Stimulated activated CD4-positive, alpha-beta T cell treated with anti-CD3 and anti-CD28 coated beads, TNF-alpha, amount 100 ng/mL, for 24 hours (primary cell): ENCODE results near the gene STK32C.
"Not testable (repeated sequence)": the region's sequence is repeated elsewhere in the genome, so short reads cannot be mapped to it uniquely, and the experiment has no call there.

Experiments used
- DNase-seq, 3 experiments: peaks; one replicate each; pipeline ENCODE4 v3.0.0-alpha.2; 2020; ENCODE audit warnings: low read depth in 3 of 3

The STK32C gene

DNA sequence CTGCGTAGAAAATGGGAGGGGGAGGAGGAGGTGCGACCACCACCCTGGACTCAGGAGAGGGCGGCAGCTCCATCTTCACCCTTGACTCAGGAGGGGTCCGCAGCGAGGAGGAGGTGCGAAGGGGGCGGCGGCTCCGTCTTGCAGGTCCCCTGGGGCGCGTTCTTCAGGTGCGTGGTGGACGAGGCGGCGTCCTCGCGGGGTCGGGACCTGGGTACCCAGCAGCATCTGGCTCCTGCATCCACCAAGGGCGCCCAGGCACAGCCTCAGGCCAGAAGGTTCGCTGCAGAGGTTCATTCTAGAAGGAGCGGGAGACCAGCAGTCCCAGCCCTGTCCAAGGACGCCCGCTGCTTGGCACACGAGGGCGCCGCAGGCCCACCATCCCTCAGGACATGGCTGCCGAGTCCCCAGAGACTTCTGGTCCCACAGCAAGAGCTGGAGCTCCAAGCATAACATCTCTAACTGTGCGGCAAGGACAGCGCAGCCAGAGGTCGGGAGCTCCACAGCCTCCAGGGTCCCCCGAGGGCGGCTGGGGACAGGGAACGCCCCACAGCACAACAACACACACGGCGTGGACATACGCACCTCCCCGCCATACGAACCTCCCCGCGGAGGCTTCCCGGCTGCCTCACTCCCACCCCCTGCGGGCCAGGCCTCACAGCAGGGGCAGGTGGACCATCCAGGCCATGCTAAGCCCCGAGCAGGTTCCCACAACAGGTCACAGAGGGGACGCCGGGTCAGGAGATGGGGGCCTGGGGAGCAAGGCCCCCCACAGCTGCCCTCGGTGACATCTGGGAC, 137.8 kb downstream of the STK32C start:
- no peak for DNase-seq

DNA sequence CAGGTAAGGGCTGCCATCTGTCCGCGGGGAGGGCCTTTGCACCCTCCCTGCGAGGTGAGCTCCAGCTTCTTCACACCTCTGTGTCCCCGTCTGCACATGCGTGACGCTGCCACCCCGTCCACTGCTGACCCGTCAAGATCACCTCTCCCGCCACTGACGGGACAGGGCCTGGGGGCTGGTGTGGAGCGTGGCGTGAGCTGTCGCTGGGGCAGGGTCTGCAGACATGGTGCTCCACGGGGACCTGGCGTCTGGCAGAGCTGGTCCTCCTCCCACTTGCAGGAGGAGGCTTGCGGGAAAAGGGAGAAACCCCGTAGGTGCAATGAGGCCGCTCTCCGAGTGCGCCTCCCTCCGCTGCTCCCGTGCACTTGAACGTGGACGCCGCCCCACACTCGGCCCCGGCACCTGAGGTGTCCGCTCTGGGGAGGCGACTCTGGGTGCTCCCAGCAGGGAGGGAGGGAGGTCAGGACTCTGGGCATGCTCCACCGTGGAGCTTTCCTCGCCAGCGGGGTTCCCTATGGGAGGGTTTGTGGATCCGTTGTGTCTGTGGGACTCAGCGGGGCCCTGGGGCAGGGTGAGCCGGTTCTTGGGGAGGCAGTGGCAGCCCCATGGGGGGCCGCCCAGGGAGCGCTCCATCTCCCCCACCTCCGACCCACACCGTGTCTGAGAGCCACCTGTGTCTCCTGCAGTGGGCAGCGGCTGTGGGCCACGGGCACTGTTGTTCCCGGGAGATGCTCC, 138.6 kb downstream of the STK32C start:
- DNase-seq: no peak

DNA sequence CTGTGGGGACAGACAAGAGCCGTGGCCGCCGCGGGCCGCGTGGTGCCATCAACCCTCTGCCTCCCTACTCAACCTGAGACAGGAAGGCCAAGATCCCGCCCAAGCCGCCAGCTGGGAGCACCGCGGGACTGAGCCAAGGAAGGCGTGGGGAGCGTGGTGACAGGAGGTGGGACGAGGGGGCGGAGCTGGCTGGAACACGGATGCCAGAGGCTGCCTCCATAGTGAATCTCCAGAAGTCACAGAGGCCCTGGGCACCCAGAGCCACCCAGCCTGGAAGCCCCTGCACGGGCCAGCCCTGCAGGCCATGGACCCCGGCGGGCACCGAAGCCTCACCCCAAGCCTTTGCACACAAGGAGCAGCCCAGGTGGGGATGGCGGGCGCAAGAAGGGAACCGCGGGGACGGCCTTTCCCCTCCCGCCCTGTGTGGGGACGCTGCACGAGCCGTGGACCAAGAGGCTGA, 139.1 kb downstream of the STK32C start:
- DNase-seq: no peak

DNA sequence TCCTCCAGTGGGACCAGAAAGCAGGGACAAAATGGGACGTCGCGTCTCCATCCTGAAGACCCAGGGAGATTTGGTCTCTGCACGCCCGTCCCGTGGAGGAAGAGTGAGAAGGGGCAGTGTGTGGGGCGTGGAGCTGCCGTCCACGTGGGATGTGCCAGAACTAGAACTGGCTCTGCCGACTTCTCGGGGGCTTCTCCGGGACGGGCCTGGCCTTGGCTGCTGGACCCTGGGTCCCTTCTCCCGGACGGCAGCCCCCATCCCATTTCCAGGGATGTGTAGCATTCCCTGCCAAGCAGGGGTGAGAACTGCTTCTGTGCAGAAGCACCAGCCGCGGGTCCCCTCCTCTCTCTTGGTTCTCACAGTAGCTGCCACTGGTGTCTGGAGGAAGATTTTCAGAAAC, 139.8 kb downstream of the STK32C start:
- no peak for DNase-seq

DNA sequence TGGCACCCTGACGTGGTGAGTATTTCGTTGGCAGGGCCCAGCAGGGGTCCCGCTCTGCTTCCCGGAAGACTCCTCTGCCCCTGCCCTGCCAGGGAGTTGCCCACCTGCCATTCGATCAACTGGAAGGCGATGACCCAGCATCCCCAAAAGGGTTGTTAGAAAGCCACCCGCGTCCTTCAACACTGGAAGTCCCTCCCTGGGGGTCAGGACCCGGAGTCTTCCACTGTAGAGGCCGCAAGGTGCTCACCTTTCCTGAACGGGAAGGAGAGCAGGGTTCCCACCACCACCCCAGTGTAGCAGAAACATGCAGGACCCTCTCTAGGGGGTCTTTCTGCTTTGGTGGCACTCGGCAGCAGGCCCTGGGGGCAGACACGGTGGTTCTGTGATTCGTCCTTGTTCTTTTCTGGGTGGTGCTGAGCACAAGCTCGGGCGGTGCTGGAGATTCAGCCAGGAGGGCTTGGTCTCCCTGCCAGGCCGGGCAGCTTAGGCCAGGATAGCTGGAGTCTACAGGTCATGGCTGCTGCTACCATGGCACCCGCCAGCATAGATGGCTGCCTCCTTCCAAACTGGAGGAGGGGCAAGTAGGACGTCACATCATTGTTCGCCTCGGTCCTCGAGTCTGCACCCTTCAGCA, 140.6 kb downstream of the STK32C start:
- no peak for DNase-seq

DNA sequence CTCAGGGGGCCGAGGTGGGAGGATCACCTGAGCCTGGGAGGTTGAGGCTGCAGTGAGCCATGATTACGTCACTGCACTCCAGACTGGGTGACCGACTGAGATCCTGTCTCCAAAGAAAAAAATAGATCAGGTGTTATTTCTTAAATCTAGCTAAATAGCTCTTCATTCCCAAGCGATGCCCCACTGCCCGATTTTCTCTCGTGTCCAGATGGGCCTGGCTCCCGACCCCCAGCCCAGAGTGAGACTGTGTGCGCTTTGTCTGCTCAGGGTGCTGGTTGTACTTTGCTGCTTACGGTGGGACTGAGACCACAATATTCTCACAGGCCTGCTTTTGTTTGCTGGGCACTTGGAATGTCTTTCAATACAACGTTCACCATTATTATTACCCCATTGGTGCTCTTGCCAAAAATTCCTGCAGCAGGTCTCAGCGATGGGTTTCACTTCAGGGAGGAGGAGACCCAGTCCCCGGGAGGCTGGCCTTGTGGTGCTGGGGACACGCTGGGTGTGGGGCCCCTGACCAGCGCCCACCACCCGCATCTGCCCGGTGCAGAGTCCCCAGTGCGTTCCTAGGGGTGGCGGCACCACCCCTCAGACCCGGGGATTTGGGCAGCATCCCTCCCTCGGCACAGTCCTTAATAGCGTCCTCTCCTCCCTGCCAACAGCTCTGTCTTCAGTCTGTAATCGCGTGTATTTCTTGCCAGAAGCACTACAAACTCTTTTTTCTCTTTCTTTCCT, 141.4 kb downstream of the STK32C start:
- DNase-seq: no peak

DNA sequence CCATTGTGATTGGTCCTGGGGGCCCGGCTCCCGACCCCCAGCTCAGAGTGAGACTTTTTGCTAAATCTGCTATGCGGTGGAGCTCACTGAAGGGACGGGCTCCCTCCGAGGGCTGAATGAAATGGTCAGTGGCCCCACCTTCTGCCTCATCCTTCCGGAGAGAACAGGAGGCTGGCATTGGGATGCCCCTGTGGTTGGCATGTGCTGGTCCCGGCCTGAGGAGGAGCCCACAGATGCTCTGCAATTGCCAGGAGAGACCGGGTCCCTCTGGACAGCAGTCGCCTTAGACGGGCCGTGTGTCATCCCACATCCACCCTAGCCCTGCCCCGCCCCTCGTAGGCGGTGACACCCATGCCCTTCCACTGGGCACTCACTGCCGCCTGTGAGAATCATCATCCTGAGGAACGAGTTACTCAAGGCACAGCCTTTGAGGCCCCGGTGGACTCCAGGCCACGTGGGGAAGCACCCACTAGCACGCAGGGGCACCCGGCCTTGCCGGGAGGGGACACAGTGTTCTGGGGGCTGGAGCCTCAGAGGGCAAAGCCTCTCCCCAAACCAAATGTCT, 142.3 kb downstream of the STK32C start:
- DNase-seq: no peak

DNA sequence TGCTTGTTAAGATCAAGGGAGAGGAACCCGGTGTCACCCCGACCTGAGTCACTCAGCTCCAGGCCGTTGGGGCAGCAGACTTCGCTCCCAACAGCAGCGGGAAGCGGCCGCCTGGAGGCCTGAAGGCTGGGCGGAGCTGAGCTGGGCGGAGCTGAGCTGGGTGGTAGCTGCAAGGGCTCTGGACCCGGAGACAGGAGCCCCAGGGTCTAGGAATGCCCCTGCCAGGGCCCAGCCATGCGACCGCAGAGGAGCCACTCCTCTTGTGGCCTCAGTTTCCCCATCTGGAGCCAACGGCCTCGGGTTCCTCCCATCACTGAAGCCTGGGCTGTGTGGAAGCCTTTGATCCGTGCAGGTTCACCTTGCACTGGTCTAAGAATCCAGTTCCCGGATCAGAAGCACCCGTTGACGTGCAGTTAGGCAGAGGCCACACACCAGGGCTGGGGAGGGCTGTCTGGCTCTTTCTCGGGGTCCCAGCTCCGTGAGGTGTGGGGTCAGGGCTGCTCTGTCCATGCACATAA, 142.9 kb downstream of the STK32C start:
- no peak for DNase-seq

DNA sequence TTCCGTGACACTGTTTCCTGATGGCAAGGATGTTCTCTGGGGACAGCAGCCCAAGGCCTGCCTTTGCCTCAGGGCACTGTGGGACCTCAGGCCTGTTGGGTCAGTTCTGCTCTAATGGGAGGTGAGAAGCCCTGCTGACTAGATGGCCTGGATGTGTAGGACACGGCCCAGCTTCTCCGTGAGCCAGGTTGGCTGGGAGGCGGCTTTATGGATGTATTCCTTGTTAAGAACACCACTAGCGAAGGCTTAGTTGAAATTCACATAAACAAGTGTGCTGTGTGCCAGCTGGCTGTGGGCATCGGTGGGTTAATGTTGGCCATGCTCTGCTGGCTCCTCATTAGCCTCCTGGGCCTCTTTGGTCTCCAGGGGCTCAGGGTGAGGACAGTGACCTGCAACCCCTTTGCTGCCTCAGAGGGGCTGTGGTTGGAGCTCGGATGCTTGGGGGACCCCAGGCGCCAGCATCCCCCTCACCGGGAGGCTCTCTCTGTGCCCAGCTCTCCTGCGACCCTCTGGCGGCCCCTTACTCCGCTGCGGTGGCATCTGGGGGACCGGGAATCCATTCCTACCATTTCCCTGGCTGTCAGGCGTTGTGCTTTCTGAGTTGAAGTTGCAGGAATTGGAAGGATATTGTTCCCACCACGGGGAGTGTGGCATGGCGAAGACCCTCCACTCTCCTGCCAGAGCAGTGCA, 143.8 kb downstream of the STK32C start:
- no peak for DNase-seq

DNA sequence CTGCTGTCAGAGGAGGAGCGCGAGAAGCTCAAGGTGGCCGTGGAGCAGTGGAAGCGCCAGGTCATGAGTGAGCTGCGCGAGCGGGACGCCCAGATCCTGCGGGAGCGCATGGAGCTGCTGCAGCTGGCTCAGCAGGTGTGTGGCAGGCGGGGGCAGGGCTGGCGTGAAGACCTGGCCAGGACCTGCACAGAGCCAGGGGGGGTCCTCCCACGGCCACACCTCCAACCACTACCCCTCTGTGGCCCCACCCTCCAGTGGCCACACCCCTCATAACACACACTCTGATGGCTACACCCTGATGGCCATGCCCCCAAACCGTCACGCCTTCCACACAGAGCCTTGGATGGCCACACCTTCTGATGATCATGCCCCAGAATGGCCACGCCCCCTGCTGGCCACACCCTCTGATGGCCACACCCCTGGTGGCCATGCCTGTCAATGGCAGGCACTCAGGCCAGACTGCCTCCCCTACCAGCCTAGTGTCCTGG, 144.4 kb downstream of the STK32C start:
- peak in 1 of 3 experiments; percentile 57 for DNase-seq

DNA sequence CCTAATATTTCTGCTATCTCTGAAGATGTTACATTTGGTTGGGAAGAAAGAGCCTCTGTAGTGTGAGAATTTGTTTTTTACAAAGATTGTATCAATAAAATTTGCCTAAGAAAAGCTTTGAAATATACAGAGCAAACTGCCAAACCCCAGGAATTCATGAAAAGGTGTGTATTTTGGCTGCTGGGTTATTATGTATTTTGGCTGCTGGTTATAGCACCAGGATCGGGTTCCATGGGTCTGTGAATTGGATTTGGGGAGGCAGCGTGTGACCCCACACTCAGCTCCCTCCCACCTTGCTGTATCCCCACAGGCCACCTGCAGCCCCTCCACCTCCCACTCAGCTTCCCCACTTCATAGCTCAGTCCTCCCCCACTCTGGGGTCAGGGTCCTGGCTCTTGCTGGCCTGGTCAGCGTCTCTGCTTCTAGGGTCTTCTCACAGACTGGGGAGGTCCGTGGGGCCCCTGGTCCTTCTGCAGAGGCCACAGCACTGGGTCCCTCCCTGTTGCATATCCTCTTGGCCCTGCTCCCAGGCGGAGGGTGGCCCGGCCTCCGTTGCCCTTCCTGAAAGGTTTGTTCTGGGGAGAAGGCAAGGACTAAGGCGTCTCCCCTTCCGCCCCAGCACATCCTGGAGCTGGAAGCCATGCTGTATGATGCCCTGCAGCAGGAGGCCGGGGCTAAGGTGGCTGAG, 145.0 kb downstream of the STK32C start:
- DNase-seq: no peak

DNA sequence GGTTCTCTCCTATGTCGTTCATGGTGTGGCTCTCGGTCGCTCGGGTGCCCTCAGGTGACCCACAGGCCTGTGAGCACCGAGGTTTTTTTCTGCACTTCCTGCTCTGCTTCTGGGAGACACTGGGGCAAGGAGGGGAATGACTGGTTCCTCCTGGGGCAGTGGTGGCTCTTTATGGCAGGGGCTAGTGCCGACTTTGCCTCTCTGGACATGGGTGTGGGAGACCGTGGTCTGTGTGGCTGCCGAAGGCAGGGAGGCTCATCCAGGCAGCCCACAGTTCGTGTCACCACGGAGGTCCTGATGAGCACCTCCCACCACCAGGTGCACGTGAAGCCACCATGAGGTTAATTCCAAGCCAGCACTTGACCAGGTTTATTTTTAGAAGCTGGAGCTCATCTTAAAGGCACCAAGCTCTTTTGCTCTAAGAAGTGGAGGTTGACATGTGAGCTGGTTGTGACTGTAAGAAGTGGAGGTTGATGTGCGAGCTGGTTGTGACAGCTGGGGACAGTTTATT, 145.7 kb downstream of the STK32C start:
- no peak for DNase-seq

DNA sequence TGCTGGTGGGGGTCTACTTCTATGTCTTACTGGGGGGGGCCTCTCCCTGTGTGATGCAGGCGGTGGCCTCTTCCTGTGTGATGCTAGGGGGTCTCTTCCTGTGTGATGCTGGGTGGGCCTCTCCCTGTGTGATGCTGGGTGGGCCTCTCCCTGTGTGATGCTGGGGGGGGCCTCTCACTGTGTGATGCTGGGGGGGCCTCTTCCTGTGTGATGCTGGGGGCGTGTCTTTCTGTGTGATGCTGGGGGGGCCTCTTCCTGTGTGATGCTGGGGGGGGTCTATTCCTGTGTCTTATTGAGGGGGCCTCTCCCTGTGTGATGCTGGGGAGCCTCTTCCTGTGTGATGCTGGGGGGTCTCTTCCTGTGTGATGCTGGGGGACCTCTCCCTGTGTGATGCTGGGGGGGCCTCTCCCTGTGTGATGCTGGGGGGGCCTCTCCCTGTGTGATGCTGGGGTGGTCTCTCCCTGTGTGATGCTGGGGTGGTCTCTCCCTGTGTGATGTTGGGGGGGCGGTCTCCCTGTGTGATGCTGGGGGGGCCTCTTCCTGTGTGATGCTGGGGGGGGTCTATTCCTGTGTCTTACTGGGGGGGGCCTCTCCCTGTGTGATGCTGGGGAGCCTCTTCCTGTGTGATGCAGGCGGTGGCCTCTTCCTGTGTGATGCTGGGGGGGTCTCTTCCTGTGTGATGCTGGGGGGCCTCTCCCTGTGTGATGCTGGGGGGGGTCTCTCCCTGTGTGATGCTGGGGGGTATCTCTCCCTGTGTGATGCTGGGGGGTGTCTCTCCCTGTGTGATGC, 146.7 kb downstream of the STK32C start:
- not testable (repeated sequence) for DNase-seq

DNA sequence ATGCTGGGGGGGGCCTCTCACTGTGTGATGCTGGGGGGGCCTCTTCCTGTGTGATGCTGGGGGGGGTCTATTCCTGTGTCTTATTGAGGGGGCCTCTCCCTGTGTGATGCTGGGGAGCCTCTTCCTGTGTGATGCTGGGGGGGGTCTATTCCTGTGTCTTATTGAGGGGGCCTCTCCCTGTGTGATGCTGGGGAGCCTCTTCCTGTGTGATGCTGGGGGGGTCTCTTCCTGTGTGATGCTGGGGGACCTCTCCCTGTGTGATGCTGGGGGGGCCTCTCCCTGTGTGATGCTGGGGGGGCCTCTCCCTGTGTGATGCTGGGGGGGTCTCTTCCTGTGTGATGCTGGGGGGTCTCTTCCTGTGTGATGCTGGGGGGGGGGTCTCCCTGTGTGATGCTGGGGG, 147.5 kb downstream of the STK32C start:
- DNase-seq: not testable (repeated sequence)

DNA sequence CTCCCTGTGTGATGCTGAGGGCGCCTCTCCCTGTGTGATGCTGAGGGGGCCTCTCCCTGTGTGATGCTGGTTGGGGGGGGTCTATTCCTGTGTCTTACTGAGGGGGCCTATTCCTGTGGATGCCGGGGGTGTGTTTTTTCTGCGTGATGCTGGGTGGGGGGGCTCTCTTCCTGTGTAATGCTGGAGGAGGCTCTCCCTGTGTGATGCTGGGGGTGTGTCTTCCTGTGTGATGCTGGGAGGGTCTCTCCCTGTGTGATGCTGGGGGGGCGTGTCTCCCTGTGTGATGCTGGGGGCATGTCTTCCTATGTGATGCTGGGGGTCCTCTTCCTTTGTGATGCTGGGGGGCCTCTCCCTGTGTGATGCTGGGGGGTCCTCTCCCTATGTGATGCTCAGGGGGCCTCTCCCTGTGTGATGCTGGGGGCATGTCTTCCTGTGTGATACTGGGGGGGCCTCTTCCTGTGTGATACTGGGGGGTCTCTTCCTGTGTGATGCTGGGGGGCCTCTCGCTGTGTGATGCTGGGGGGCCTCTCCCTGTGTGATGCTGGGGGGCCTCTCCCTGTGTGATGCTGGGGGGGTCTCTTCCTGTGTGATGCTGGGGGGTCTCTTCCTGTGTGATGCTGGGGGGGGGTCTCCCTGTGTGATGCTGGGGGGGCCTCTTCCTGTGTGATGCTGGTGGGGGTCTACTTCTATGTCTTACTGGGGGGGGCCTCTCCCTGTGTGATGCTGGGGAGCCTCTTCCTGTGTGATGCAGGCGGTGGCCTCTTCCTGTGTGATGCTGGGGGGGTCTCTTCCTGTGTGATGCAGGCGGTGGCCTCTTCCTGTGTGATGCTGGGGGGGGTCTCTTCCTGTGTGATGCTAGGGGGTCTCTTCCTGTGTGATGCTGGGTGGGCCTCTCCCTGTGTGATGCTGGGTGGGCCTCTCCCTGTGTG, 148.2 kb downstream of the STK32C start:
- peak in 1 of 3 experiments; percentile 27 for DNase-seq

DNA sequence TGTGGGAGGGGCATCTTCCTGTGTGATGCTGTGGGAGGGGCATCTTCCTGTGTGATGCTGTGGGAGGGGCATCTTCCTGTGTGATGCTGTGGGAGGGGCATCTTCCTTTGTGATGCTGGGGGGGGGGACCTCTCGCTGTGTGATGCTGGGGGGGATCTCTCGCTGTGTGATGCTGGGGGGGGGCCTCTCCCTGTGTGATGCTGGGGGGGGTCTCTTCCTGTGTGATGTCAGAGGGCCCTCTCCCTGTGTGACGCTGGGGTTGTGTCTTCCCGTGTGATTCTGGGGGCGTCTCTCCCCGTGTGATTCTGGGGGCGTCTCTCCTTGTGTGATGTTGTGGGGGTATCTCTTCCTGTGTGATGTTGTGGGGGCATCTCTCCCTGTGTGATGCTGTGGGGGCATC, 148.9 kb downstream of the STK32C start:
- DNase-seq: no peak

DNA sequence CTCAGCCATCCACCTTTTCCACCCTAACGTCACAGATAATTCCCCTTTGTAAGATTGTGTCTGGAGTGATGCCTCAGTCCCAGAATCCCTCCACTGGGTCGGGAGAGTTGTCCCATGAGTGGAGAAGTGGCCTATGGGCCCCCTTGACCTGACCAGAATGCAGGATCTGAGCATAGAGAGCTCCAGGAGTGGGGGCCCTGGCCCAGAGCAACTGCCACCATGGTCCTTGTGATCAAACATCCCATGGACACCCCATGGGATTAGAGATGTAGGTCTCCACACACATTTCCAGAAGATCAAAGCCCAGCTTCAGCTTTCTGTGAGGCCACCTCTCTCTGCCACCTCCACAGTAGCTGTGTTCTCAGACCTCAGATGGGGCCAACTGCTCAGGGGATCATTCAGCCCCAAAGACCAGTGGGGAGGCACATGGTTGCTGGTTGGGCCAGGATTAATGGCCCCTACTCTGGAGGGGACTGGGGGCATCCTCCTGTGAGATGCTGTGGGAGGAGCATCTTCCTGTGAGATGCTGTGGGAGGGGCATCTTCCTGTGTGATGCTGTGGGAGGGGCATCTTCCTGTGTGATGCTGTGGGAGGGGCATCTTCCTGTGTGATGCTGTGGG, 149.5 kb downstream of the STK32C start:
- no peak for DNase-seq
